Naive thymus-derived CD4-positive, alpha-beta T cell (primary cell): ENCODE measurements around the gene CACNA2D4. TPM values are rescaled to one million over a fixed set of nuclear protein-coding genes. Genes with fewer than 3 reads are reported as not detected.

Experiments
- ATAC-seq: fragments of 150-1000 bp; cut with Tn5 transposase; 2 replicates; pipeline ENCODE4 v1.10.0; 2021; ENCODE audit warnings: mild to moderate bottlenecking, moderate library complexity
- CTCF ChIA-PET: fragments of 350-600 bp; sonication (Branson Sonifier 250); formaldehyde crosslinking; loops from one replicate; lab custom pipeline; 2021; ENCODE audit warnings: antibody characterized with exemption; lab: Charles Lee
- POLR2A ChIA-PET: fragments of 350-600 bp; sonication (Branson Sonifier 250); formaldehyde crosslinking; loops from one replicate; lab custom pipeline; 2021; ENCODE audit warnings: antibody characterized with exemption, inconsistent platforms; lab: Charles Lee
- DNase-seq, 9 donors: peaks; one replicate each; pipeline versions ENCODE4 v3.0.0 to v3.0.0-alpha.2; 2020 to 2022; ENCODE audit warnings: mixed read lengths in 1 of 9
- H3K27ac ChIP-seq: one replicate; pipeline ENCODE4 v1.7.0; 2013; ENCODE audit warnings: mild to moderate bottlenecking, low read depth, low read length, moderate library complexity
- H3K27me3 ChIP-seq, 2 donors: one replicate each; pipeline ENCODE4 v1.7.0; 2013; ENCODE audit warnings: low read length in 2 of 2, mild to moderate bottlenecking in 2 of 2, moderate library complexity in 2 of 2; ENCODE audit not compliant: control insufficient read depth in 2 of 2, insufficient read depth in 2 of 2
- H3K36me3 ChIP-seq, 3 experiments: 1 replicate in 2 of 3; 2 replicates in 1 of 3; pipeline ENCODE4 v1.7.0; 2013; ENCODE audit warnings: low read length in 3 of 3, mild to moderate bottlenecking in 3 of 3, moderate library complexity in 1 of 3; ENCODE audit not compliant: insufficient read depth in 3 of 3, control insufficient read depth in 2 of 3
- H3K4me1 ChIP-seq, 2 donors: one replicate each; pipeline ENCODE4 v1.7.0; 2013; ENCODE audit warnings: low read length in 2 of 2, mild to moderate bottlenecking in 2 of 2, moderate library complexity in 1 of 2; ENCODE audit not compliant: control insufficient read depth in 2 of 2, insufficient read depth in 2 of 2
- H3K4me3 ChIP-seq: 2 replicates; pipeline ENCODE4 v1.7.0; 2013; ENCODE audit warnings: mild to moderate bottlenecking, low read length
- H3K9me3 ChIP-seq, 3 experiments: 1 replicate in 2 of 3; 2 replicates in 1 of 3; pipeline ENCODE4 v1.7.0; 2013; ENCODE audit warnings: low read length in 3 of 3; ENCODE audit not compliant: control insufficient read depth in 2 of 3
- H3K27ac Mint-ChIP-seq, 9 donors: one replicate each; pipeline ENCODE4 v1.8.0; 2020 to 2022; ENCODE audit warnings: mixed read lengths in 9 of 9, mild to moderate bottlenecking in 8 of 9, moderate library complexity in 5 of 9, inconsistent platforms in 2 of 9
- H3K27me3 Mint-ChIP-seq, 5 donors: one replicate each; pipeline ENCODE4 v1.8.0; 2021 to 2022; ENCODE audit warnings: mixed read lengths in 5 of 5, mild to moderate bottlenecking in 1 of 5
- H3K36me3 Mint-ChIP-seq, 5 donors: one replicate each; pipeline ENCODE4 v1.8.0; 2020 to 2022; ENCODE audit warnings: mixed read lengths in 5 of 5, mild to moderate bottlenecking in 3 of 5, inconsistent platforms in 1 of 5
- H3K4me1 Mint-ChIP-seq, 7 donors: one replicate each; pipeline ENCODE4 v1.8.0; 2020 to 2022; ENCODE audit warnings: mixed read lengths in 7 of 7, mild to moderate bottlenecking in 3 of 7, inconsistent platforms in 1 of 7
- H3K4me3 Mint-ChIP-seq, 10 donors: one replicate each; pipeline ENCODE4 v1.8.0; 2020 to 2022; ENCODE audit warnings: mild to moderate bottlenecking in 10 of 10, mixed read lengths in 10 of 10, moderate library complexity in 6 of 10, inconsistent platforms in 2 of 10
- H3K9me3 Mint-ChIP-seq, 11 donors: one replicate each; pipeline ENCODE4 v1.8.0; 2020 to 2022; ENCODE audit warnings: mixed read lengths in 11 of 11, mild to moderate bottlenecking in 4 of 11, inconsistent platforms in 1 of 11, moderate library complexity in 1 of 11
- intact Hi-C, 2 donors: fragments of 100-400 bp; cut with micrococcal nuclease; formaldehyde crosslinking; loops; one replicate each; pipeline ENCODE4 v1.15.1; 2023
- polyA plus RNA-seq, 2 donors: library from polyadenylated mRNA; unstranded; fragments of 300-500 nt; fragmentation: Illumina TruSeq; gene quantifications; one replicate each; pipeline ENCODE4 v1.2.3, GENCODE V29; 2021
- total RNA-seq, 6 experiments: library from RNA in 5 of 6; stranded (reverse) in 5 of 6; gene quantifications; 1 replicate in 5 of 6; 2 replicates in 1 of 6; pipeline ENCODE4 v1.2.3 and lab custom pipeline; 2021 to 2026

Gene CACNA2D4
- total and polyA plus RNA-seq, 7 experiments from 2014 or later, result 4.9 to 23.4 (median 9.5) TPM

DNA sequence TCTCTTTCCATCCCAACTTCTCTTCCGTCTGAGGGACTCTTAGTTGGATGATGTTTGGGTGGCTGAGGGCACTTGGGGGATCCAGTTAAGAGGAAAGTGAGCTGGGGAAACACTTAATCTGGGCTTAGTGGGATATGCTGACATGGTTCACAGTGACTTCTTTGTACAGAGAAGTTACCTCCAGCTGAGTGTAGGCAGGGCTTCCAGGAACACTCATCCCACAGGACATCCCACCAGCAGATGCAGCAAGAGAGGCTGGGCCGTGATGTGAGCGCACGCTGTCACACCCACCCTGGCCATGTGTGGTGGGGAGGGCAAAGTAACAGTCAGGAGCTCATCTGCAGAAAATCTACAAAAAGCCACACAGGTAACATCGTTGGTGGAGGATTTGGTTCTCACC lies 832 bp upstream of the CACNA2D4 start:
- no peak overlapping the region for H3K27ac ChIP-seq
- Mint-ChIP-seq H3K27me3 (peaks cover 0 to 29% (median 4%) of the 10 kb centered on the region in 5 donors), H3K36me3 (peaks cover 0 to 7% (median 0%) of the 10 kb centered on the region in 5 donors), H3K27ac (peak overlapping the region in 2 of 9 donors; percentile 78 to 84), H3K4me3 (peak overlapping the region in 2 of 10 donors; percentile 18 to 43), H3K4me1 (peaks cover 18 to 45% (median 38%) of the 10 kb centered on the region in 7 donors), H3K9me3 (no peaks in the 10 kb centered on the region)
- ChIA-PET CTCF (interaction anchor here (1.0 kb wide), 1 partner anchor 20 kb away, joined by 5 read pairs; no protein-coding TSS in a partner anchor), POLR2A (no interaction called here)
- no peaks in the 10 kb centered on the region for H3K36me3 ChIP-seq
- no peak for ATAC-seq
- no peaks in the 10 kb centered on the region for H3K27me3 ChIP-seq
- H3K4me1 ChIP-seq, result peaks cover 11 to 24% of the 10 kb centered on the region in 2 donors
- intact Hi-C loops, result no loop called here
- H3K9me3 ChIP-seq, result no peaks in the 10 kb centered on the region
- no peak for DNase-seq
- no peak overlapping the region for H3K4me3 ChIP-seq

DNA sequence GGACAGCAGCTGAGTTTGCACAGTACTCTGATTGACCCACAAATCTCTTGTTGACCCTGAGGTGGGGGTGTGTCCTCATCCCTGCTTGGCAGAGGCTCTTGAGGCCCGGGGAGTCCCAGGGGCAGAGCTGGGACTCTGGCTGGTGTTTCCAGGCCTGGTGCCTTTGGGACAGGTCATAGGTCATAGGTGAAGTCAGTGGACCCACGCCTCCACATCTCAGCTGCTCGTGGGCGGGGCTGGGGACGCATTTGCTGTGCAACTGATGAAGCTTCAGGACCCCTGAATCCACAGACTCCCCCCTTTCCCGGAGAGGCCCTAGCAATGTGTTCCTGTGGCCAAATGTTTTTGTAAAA lies 408 bp upstream of the CACNA2D4 start:
- POLR2A ChIA-PET, result interaction anchor here (1.0 kb wide), 2 partner anchors 38 to 123 kb away, joined by 3 to 4 read pairs; no protein-coding TSS in a partner anchor
- no peak for DNase-seq
- Histone ChIP-seq H3K9me3 (no peaks in the 10 kb centered on the region), H3K4me3 (no peak overlapping the region), H3K27ac (no peak overlapping the region), H3K27me3 (no peaks in the 10 kb centered on the region), H3K4me1 (peaks cover 11 to 23% of the 10 kb centered on the region in 2 donors), H3K36me3 (no peaks in the 10 kb centered on the region)
- ATAC-seq, result no peak
- H3K4me3 Mint-ChIP-seq, result peak overlapping the region in 2 of 10 donors; percentile 18 to 43
- H3K9me3 Mint-ChIP-seq, result no peaks in the 10 kb centered on the region
- CTCF ChIA-PET, result interaction anchor here (1.0 kb wide), 1 partner anchor 21 kb away, joined by 5 read pairs; no protein-coding TSS in a partner anchor
- peak overlapping the region in 2 of 9 donors; percentile 78 to 84 for H3K27ac Mint-ChIP-seq
- H3K4me1 Mint-ChIP-seq, result peaks cover 18 to 48% (median 37%) of the 10 kb centered on the region in 7 donors
- intact Hi-C loops, result no loop called here
- H3K36me3 Mint-ChIP-seq, result peaks cover 0 to 7% (median 0%) of the 10 kb centered on the region in 5 donors
- H3K27me3 Mint-ChIP-seq, result peaks cover 0 to 29% (median 4%) of the 10 kb centered on the region in 5 donors

DNA sequence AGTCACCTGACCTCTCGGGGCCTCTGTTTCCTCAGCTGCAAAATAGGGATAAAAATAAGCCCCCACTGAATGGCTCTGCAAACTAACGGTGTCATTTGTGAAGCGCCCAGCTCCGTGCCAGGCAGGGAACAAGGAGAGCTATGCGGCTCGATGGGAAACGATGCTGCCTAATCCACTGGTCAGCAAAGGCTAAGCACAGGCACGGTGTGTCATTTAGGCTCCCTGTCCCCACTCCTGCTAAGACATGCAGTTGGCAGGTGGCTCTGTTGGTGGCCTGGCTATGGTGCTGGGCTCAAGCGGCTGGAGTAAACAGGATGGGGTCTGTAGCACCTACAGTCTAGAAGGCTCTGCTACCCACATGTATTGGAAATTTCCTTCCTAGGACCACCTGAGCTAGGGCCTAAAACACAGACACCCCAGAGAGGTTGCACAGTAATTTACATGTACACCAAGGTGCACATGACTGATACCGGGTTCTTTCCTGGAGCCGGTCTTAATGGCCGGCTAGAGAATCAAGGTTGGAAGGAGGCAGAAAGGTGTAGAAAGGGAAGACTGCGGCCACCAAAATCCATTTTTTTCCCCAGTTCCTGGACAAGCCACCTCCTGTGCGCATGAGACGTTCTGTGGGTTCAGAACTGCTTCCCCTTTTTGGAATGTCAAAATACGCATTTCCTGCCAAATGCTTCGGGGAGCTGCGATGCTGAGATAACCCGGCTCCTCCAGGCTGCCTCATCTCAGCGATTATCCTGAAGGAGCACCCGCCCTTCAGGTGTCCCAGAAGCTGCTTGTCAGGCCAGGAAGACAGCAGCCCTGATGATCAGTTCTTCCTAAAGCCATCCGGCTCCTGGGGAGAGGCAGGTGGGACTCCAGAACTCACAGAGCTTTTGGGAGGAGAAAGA lies 1.0 kb downstream of the CACNA2D4 start:
- H3K36me3 ChIP-seq, result no peaks in the 10 kb centered on the region
- ATAC-seq (peak; percentile 38), DNase-seq (no peak)
- Mint-ChIP-seq H3K4me1 (peaks cover 18 to 41% (median 32%) of the 10 kb centered on the region in 7 donors), H3K9me3 (no peaks in the 10 kb centered on the region), H3K36me3 (peaks cover 0 to 7% (median 0%) of the 10 kb centered on the region in 5 donors), H3K27ac (peak overlapping the region in 3 of 9 donors; percentile 28 to 67 (median 62)), H3K4me3 (peak overlapping the region in 7 of 10 donors; percentile 23 to 53 (median 33)), H3K27me3 (peaks cover 0 to 29% (median 4%) of the 10 kb centered on the region in 5 donors)
- no peak overlapping the region for H3K27ac ChIP-seq
- H3K27me3 ChIP-seq, result no peaks in the 10 kb centered on the region
- H3K4me3 ChIP-seq, result no peak overlapping the region
- ChIA-PET CTCF (interaction anchor here (1.2 kb wide), 1 partner anchor 23 kb away, joined by 3 read pairs; no protein-coding TSS in a partner anchor), POLR2A (interaction anchor here (0.6 to 1.3 kb wide), 5 partner anchors 35 to 958 kb away, joined by 3 to 4 read pairs (median 3); no protein-coding TSS in a partner anchor)
- H3K4me1 ChIP-seq, result peaks cover 11 to 23% of the 10 kb centered on the region in 2 donors
- no peaks in the 10 kb centered on the region for H3K9me3 ChIP-seq
- intact Hi-C loops, result no loop called here

DNA sequence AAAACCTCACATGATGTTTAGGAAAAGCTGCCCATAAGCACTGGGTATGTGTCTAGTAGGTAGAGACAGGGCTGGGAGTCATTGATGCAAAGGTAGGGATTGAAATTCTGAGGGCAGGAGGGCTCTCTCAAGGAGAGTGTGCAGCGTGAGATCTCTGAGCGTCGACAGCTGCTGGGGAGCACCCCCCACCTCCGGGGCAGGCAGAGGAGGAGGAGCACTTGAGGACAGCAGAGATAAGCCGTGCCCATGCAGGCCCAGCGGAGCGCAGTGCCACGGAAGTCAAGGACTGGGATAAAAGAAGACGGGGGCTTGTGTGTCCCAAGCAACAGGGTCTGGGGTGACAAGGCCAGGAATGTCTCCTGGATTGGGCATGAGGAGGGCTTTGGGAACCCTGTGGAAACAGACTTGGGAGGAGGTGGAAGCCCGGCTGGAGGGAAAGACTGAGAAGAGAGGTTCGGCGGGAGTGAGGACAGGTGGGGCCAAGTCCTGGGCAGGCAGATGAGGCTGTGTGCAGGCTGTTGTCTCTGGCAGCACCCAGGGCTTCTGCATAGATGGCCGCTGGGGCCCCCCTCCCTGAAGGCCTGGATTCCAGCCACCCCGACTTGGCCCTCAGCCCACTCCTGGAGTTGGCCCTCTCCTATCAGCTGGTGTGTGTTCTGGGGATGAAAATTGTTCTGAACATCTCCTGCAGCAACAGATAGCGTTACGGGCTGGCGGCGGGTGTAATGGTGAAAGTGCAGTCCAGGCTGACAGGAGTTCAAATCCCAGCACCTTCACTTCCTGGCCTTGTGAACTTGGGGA lies 1.9 kb downstream of the CACNA2D4 start:
- no peaks in the 10 kb centered on the region for H3K27me3 ChIP-seq
- H3K27ac ChIP-seq, result no peak overlapping the region
- intact Hi-C loops, result no loop called here
- Mint-ChIP-seq H3K27ac (peak overlapping the region; percentile 41 to 90 (median 82)), H3K27me3 (peaks cover 4 to 29% (median 5%) of the 10 kb centered on the region in 5 donors), H3K9me3 (no peaks in the 10 kb centered on the region), H3K36me3 (peaks cover 0 to 7% (median 0%) of the 10 kb centered on the region in 5 donors), H3K4me1 (peaks cover 18 to 41% (median 32%) of the 10 kb centered on the region in 7 donors), H3K4me3 (peak overlapping the region in 9 of 10 donors; percentile 32 to 82 (median 64))
- peaks cover 11 to 23% of the 10 kb centered on the region in 2 donors for H3K4me1 ChIP-seq
- no peaks in the 10 kb centered on the region for H3K9me3 ChIP-seq
- peak overlapping the region; percentile 23 for H3K4me3 ChIP-seq
- no peak for ATAC-seq
- CTCF ChIA-PET, result interaction anchor here (1.2 to 1.9 kb wide), 2 partner anchors 23 kb away, joined by 3 to 8 read pairs; no protein-coding TSS in a partner anchor
- no peak for DNase-seq
- H3K36me3 ChIP-seq, result no peaks in the 10 kb centered on the region
- POLR2A ChIA-PET, result interaction anchor here (0.6 to 1.5 kb wide), 4 partner anchors 24 to 225 kb away, joined by 3 to 7 read pairs (median 3); partner anchors contain the start of gene ADIPOR2

DNA sequence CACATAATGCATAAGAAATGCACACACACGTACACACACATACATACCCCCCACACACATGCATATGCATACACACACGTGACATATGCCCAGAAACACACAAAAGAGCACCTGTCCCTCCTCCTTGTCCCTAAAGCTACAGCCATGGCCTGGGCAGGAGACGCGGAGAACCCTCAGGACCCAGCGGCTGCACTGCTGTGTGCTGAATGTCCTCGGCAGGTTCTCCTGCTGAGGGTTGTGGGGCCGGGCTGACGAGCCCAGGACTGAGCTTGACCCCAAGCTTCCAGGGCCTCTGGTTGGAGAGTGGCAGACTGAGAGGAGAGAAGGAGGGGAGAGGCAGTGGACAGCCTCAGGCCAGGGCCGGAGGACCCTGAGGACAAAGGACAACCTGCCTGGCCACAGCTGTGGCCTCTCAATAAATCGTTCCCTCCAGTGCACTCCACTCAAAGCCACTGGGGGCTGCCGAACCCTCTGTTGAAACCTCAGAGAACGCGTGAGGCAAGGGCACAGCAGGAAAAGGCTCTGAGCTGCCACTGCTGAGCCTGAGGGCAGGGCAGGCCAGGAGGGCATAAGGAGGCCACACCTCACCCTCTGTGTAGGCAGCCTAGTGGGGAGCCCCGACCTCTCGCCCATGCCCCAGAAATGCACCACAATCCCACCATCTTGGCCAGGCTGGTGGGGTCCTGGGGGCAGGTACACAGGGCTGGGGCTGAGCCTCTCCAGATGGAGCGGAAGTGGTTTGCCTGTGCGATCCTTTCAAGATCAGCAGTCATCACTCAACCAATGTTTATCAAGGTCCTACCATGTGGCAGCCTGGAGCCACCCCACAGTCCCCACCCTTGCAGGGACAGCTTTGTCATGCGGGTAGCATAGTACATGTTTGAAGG lies 3.1 kb downstream of the CACNA2D4 start:
- H3K27me3 Mint-ChIP-seq, result peaks cover under 1 to 20% (median 9%) of the 10 kb centered on the region in 5 donors
- intact Hi-C loops, result loop anchor here in 1 of 2 donors (1.0 kb wide), 2 partner anchors 25 to 119 kb away; no protein-coding TSS in a partner anchor
- peak overlapping the region; percentile 57 to 90 (median 82) for H3K27ac Mint-ChIP-seq
- H3K36me3 Mint-ChIP-seq, result peaks cover 0 to 7% (median 0%) of the 10 kb centered on the region in 5 donors
- peak in 8 of 9 donors; percentile 29 to 67 (median 58) for DNase-seq
- Histone ChIP-seq H3K9me3 (no peaks in the 10 kb centered on the region), H3K27me3 (no peaks in the 10 kb centered on the region), H3K4me3 (peak overlapping the region; percentile 23), H3K4me1 (peaks cover 11 to 23% of the 10 kb centered on the region in 2 donors), H3K27ac (no peak overlapping the region), H3K36me3 (no peaks in the 10 kb centered on the region)
- POLR2A ChIA-PET, result interaction anchor here (0.6 to 1.5 kb wide), 4 partner anchors 25 to 224 kb away, joined by 3 to 7 read pairs (median 3); partner anchors contain the start of gene ADIPOR2
- H3K4me1 Mint-ChIP-seq, result peaks cover 18 to 41% (median 32%) of the 10 kb centered on the region in 7 donors
- H3K4me3 Mint-ChIP-seq, result peak overlapping the region; percentile 32 to 82 (median 62)
- H3K9me3 Mint-ChIP-seq, result peaks cover 0 to 3% (median 0%) of the 10 kb centered on the region in 11 donors
- CTCF ChIA-PET, result interaction anchor here (0.5 to 1.9 kb wide), 3 partner anchors 18 to 119 kb away, joined by 3 to 8 read pairs (median 3); no protein-coding TSS in a partner anchor
- ATAC-seq, result peak; percentile 85
